SK-N-MC (cell line): ENCODE measurements around the gene SPAG8.

Source experiments
- EZH2 ChIP-seq: fragments of 200-600 bp; sonication (generic); IDR thresholded peaks from one replicate; pipeline ENCODE4 v1.6.1; 2017; ENCODE audit warnings: antibody characterized with exemption
- POLR2AphosphoS5 ChIP-seq: IDR thresholded peaks from 2 replicates; pipeline ENCODE4 v1.6.1; 2012; ENCODE audit warnings: mild to moderate bottlenecking, low read depth, low read length, borderline replicate concordance

DNA sequence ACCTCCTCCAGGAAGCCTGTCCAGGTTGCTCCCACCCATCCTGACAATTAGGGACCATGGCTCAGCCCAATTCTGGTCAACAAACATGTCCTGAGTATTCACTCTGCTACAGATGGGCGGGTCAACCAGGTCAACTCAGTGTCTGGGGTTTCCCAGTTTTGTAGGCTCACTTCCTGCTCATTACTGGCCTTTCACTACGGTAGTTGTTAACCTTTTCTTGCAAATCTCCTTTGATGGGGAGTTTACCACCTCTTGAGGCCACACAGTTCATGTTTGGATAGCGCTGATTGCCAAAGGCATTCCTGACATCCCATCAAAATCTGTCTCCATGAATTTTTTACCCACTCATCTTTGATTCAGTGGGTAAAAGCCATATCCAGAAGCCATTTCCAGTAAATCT, 30.7 kb upstream of the SPAG8 start:
- TF ChIP-seq EZH2 (no peak), POLR2AphosphoS5 (no peak)
